HG03175 (cell line): ENCODE data around the gene EID2B.
A peak's percentile ranks its signal among the peaks of the same experiment; 100 is the strongest.

Experiments used
- ATAC-seq: cut with Tn5 transposase; IDR thresholded peaks from one replicate; pipeline ENCODE4 v1.9.1; 2021; ENCODE audit warnings: mild to moderate bottlenecking, moderate library complexity; ENCODE audit not compliant: unreplicated experiment

EID2B gene

GRCh38 chr19:39533003-39533512 lies 406 bp upstream of the EID2B start:
- ATAC-seq: peak; percentile 4

GRCh38 chr19:39531834-39532232 lies 819 bp downstream of the EID2B start:
- no peak for ATAC-seq

- ATAC-seq: no peak
These were observed 7.4 kb downstream of the EID2B start for GRCh38 chr19:39525205-39525604.

DNA sequence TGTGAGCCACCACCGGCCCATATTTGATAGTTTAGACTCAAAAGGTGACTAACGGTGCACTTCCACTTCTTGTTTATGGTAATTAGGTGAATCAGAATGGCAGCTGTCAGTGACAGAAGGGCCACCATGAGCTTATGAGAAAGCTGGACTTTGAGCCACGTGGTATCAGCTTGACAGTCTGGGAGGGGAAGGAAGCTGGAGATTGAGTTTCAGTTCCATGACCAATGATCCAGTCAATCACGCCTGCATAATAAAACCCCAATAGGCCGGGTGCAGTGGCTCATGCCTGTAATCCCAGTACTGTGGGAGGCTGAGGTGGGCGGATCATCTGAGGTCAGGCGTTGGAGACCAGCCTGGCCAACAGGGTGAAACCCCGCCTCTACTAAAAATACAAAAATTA lies 8.2 kb downstream of the EID2B start:
- ATAC-seq: no peak

DNA sequence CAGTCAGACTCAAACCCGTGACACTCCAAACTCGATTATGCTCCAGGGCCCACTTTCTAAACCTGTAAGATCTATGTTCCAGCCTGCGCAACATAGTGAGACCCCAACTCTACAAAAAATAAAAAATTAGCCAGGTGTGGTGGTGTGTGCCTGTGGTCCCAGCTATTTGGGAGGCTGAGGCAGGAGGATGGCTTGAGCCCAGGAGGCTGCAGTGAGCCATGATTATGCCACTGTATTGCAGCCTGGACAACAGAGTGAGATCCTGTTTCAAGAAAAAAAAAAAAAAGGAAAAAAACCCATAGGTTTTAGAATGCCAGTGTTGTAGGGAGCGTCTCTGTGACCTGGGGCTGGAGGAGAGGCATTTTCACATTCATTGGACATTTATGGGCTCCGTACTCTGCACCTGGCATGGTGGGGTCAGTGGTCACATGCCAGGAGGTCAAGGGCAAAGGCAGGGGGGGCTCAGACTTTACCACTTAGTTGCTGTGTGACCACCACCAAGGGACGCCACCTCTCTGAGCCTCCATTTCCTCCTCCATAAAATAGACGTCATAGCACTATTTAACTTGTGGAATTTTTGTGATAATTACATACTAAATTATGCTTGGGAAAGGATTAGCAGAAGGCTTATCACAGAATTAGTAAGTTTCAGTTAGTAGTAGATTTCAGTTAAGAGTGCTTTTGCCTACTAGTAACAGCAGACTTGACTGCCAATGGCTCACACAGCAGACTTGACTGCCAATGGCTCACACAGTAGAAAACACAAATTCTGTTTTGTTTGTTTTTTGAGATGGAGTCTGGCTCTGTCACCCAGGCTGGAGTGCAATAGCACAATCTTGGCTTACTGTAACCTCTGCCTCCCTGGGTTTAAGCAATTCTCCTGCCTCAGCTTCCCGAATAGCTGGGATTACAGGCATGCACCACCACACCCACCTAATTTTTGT lies 11.8 kb downstream of the EID2B start:
- no peak for ATAC-seq

DNA sequence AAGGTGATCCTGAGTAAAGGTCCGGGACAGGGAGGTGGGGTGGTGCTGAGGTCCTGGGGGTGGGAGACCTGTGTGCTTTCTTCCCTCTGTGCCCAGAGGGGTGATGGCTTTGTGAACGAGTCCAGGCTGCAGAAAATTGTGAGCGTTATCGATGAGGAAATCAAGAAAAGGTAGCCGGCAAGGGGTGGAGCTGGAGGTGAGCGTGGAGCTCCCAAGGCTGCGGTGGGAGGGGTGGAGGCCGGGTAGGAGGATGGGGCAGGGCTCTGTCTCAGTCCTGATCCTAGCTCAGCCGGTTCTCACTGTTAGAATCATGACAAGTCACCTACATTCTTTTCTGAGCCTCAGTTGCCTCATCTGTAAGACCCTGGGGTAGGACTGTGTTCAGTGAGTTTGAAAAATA lies 13.7 kb downstream of the EID2B start:
- no peak for ATAC-seq

GRCh38 chr19:39518458-39518857 lies 14.2 kb downstream of the EID2B start:
- no peak for ATAC-seq

DNA sequence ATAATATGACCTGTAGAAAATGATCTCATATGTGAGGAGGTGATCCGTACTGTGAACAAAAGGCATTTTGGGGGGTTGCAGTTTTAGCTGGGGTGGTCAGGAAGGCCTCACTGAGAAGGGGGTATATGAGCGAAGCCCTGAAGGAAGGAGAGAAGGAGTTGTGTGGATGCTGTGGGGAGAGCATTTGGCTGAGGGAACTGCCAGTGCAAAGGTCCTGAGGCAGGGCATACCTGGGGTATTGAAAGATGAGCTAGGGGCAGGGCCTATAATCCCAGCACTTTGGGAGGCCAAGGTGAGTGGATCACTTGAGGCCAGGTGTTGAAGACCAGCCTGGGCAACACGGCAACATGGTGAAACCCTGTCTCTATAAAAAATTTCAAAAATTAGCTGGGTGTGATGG lies 15.2 kb downstream of the EID2B start:
- no peak for ATAC-seq

- no peak for ATAC-seq
These were observed 16.4 kb downstream of the EID2B start for GRCh38 chr19:39516270-39516669.

- no peak for ATAC-seq
These were observed 17.0 kb downstream of the EID2B start for GRCh38 chr19:39515551-39516191.

- no peak for ATAC-seq
These were observed 17.7 kb downstream of the EID2B start, which contains the start of gene SELENOV for GRCh38 chr19:39514840-39515550. TSS of gene SELENOV (plus strand) at chr19:39515139. CDS start at chr19:39515213, 74 bp downstream.

GRCh38 chr19:39512988-39513387 lies 19.7 kb downstream of the EID2B start:
- ATAC-seq: no peak

- ATAC-seq: no peak
These were observed 23.4 kb downstream of the EID2B start for GRCh38 chr19:39509233-39509632.

- no peak for ATAC-seq
These were observed 24.0 kb downstream of the EID2B start for GRCh38 chr19:39508629-39509028.

- no peak for ATAC-seq
These were observed 24.8 kb downstream of the EID2B start for GRCh38 chr19:39507715-39508364.

- ATAC-seq: no peak
These were observed 25.5 kb downstream of the EID2B start for GRCh38 chr19:39506944-39507714.

DNA sequence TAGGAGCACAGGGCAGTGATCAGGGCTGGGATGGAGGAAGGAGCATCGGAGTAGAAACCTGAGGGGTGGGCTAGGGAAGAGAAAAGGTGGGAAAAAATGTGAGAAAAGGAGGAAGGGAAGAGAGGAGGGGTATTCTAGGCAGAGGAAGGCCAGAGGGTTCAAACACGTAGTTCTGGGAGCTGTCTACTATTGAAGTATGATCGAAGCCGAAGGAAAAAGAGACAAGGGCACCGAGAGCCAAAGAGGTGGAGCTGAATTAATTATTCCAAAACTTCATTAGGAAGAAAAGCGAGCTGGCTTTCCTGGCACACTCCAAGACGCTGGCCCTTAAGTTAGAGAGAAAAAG lies 26.1 kb downstream of the EID2B start:
- ATAC-seq: no peak

DNA sequence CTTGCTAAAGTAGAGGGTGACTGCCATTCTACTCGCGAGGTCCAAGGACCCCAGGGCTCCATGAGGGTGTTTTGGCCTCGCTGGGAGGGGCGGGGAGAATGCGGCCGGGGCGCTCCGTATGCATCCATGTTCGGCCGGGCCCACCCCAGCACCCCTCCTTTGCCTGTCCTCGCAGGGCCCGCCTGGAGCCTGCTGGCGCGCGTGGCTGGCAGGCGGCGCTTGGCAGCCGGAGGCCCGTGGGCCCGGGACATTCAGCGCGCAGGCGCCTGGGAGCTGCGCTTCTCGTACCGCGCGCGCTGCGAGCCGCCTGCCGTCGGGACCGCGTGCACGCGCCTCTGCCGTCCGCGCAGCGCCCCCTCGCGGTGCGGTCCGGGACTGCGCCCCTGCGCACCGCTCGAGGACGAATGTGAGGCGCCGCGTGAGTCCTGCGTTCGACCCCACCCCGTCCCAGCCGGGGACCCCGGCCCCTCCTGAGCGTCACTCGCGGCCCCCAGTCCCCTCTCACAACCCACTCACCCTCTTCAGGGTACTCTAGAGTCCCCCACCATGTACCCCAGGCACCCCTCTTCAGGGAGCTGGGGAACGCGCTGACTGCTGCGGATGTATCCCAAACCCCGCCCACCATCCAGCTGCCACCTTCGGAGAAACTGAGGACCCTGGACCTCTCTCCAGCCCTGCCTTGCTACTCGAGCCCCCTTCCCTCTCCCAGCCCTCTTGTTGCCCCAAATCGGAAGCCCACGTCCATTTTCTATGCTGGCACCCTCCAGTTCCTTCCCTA lies 29.8 kb downstream of the EID2B start:
- no peak for ATAC-seq

DNA sequence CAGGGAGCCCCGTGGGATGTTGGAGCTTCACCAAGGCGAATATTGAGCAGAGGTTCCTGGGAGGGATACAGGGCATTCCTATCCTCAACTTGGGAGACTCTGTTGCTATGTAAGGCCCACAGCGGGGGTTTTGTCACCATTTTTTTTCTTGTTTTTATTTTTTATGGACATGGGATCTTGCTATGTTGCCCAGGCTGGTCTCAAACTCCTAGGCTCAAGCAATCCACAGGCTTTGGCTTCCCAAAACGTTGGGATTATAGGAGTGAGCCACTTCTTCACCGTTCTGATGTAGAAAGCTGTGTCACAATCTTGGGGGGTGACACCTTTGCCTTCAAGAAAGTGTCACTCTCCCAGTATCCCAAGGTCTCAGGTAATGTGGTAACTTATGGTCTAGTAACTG lies 31.3 kb downstream of the EID2B start:
- ATAC-seq: no peak
